NCI-H526 treated with DMSO at 0.1 percent for 48 hours (cell line): Measurements from ENCODE around the gene LRRC32.

Experiments
- DNase-seq: peaks from one replicate; lab custom pipeline; 2025; lab: John Stamatoyannopoulos, UW

The LRRC32 gene

DNA sequence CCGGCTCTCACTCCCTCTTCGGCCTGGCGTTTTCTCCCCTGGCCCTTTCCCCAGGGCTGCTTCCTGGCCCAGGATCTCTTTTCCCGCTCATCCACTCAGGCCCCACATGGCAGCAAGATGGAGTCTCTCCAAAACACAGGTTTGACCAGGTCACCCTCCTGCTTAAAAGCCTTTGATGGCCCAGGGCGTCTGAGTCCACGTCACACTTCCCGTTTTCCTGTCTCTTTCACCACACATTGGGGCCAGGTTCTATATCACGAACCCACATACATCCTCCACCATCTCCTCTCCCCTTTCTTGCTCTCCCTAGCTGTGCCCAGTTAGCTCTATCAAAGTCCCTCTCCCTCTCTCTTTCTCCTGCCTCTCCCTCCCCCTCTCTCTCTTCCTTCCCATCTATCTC, 7.8 kb upstream of the LRRC32 start:
- no peak for DNase-seq

DNA sequence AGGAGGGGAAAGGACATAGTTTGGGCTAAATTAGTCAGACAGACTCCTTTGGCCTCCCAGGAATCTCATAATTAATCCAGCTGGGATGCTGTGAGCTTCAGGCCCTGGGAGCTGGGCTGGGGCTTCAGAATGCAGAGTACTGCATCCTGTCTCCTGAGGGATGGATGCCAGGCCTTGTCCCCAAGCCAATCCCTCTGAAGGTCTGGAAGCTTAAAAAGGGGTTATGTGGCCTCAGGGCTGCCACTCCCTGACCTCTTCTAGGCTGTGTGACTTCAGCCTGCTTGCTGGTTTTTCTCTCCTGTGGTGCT, 6.9 kb upstream of the LRRC32 start:
- DNase-seq: no peak

DNA sequence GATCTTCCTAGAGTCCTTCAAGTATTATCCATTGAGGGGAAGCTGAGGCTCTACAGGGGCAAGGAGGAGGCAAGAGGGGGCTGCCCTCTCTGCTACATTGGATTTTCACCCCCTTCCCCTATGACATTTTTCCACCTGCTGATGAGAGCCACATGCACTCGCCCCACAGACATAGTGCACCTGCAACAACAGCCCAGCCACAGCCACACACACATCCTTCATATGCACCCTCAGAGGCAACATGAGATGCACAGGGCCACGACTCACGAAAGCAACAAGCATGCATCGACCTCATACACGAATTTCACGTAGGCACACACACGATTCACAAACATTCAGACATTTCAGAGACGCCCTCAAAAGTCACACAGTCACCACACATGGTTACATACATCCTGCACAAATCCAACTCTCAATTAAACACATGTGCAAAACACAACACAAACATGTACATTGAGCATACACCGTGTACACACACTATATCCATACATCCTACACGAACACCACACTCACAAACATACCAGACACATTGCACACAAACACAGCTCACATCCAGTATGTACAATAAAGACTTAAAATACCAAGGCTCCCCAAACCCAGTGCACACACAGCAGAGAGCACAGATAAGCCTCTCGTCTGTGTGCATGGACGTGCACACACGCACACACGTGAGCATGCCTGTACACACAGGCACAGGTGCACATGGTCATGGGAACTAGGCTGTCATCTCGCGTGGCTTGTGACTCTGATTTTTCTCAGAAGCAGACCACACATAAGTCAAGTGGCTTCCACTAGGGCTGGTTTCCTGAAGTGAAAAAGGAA, 6.3 kb upstream of the LRRC32 start:
- DNase-seq: no peak

DNA sequence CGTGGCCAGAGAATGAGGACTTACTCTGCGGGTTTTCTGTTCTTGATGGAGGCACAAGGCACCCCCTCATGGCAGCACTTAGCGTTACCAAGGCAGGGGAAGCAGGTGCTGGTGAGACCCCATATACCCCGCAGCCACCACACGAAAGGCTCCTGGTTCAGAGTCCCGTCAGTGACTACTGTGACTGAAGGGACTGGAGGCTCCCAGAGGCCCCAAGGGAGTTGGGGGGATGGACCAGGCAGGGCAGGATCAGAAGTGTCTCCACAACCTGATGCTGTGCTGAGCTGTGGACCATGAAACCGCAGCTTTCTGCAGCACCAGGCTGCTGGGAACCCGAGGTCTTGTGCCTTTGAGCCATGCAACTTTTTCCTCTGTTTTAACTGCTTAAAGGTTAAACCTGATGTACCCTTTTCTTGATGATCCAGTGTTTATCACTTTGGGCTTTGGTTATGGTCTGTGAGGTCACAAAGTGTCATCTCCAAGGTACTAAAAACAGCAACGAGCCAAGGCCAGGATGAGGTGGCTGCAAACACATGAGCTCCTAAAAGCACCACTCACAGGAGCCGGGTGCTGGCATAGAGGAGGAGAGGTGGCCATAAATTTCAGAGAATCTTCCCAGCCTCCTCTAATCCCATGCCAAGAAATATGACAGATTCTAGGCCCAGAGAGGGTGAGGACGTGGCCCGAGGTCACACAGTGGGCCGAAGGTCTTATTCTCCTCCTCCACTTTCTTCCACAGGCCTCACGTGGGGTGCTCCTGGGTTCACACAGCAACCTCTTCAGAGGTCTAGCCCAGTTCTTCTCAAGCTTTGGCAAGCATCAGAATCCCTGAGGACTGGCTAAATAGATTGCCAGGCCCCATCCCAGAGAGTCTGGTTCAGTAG, 4.2 kb upstream of the LRRC32 start:
- peak; percentile 27 for DNase-seq

DNA sequence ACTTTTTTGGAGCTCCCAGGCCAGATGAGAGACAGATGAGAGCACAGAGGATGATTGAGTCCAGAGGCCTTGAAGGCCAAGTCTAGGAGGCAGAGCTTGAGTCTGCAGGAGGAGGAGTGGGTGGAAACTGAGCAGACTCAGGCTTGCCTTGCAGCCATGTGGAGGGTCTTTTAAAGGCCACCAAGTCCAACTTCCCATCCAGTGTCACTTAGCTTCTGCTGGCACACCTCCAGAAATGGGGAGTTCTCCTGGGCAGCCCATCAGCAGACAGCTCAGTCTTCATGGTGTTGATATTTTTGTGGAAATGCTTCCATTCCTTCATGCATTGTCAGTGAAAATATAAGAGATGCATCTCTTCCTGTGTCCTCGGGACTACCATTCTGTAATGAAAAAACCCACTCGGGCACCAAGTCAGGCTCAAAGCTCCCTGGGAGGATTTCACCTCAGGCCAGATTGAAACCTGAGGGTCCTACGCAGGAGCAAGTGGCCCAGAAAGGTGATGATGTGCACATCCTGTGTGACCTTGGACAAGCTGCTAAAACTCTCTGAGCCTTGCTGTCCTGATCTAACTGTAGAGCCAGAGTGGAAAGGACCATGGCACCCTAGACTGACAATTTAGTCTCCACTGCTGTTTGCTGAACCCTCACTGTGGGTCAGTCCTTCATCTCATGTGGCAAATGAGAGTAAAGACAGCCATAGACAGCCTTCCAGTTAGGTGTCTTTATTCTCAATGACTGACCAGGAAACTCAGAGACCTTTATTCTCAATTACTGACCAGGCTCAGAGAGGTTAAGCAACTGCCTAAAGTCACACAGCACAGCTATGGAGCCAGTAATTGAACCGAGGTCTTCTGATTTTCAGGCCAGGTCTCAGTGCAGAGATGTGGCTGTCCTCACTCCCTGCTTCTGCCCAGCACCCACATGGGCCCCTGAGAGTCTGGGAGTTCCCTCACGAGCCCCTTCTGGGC, 2.9 kb upstream of the LRRC32 start:
- no peak for DNase-seq

DNA sequence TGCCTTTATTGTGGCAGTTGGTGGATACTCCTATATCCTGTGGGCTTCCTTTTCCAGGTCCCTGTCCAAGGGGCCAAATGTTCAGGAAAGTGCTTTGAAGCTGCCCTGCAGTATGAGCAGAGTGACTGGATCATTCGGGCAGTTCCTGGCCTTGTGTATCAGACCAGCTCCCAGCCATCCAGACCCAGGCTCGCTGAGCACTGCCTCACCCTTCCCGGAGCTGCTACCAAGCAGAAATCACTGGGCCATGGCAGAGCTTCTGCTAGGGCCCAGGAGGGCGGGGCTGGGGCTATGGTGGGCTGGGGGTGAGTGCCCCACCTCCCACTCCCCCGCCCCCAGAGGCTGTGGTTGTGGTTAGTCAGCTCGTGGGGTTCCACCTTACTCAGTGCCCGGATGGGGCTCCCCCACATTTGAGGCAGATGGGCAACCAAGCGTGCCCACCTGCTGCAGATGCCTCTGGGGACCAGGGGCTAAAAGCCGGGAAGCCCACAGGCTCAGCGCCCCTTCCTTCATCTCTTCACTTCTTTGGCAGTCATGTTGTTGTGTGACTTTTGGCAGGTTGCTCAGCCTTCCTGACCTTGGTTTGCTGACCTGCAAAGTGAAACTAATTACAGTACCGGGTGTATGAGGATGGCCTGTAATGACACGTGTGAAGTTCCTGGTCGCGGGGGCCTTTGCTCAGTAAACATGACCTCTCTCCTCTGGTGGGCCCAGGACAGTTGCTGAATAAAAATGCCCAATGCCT, 2.1 kb upstream of the LRRC32 start:
- peak; percentile 8 for DNase-seq

DNA sequence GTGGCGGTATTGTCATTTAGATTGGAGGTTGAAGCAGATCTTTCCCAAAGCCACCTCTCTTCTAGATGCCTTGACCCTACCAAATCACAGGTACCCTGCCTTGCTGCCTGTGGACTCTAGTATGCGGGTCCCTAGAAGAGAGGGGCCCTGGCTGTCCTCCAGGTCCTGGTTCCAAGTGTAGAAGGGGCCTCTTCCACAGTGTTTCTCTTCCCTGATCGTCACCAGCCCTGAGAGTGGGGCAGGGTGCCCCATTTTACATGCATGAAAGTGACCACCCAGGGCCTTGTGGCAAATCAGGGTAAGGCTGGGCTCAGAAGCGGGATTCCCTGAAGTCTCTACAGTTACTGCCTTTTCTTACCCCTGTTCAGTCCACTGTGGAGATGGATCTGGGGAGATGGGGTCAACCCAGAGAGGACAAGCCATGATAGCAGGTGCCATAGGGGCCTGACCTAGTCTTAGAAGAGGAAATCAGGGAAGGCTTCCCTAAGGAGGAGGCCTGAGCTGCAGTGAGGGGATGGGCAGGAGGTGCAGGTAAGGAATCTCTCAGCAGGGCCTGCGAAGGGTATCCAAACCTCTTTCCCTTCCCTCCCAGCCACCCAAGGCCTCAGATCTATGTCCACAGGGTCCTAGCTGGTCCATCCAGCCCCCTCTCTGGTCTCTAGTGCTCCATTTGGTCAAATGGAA, 1.2 kb upstream of the LRRC32 start:
- no peak for DNase-seq

DNA sequence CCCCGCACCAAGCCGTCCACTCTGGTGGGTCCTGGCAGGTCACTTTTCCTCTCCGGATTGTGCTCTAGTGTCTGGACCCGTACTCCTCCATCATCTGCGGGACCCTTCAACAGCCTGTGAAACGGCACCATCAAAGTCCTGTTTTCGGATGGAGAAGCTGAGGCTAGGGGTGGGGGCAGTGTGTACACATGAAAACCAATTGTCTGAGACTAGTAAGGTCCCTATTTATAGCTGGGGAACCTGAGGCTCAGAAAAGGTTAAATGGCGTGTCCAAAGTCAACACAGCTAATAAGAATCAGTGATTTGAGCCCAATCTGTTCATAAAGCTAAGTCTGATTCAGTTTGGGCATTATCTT, 668 bp upstream of the LRRC32 start:
- DNase-seq: no peak

DNA sequence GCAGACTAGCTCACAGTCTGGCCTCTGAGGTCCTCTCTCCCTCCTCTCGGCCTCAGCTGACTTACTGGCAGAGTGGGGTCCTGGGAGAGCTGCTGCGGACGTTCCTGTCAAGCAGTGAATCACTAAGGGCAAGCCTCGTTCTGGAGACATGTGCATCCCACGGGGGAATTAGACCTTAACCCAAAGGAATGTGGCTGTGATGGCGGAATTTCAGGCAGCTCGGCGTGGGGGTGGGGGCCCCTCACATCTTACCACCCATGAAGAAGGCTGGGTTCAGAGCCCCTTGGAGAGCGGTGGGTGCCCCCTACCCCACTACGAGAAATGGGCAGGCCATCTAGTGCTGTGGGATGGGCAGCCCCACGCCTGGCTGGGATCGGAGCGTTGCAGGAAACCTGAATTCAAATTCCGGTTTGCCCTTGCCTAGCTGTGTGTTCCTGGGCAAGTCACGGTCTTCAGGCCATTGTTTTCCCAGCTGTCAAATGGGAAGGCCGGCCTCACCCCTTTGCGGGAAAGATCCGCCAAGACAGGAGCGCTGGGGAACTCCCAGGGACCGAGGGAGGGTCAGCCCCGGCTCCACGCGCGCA, 554 bp downstream of the LRRC32 start:
- no peak for DNase-seq

DNA sequence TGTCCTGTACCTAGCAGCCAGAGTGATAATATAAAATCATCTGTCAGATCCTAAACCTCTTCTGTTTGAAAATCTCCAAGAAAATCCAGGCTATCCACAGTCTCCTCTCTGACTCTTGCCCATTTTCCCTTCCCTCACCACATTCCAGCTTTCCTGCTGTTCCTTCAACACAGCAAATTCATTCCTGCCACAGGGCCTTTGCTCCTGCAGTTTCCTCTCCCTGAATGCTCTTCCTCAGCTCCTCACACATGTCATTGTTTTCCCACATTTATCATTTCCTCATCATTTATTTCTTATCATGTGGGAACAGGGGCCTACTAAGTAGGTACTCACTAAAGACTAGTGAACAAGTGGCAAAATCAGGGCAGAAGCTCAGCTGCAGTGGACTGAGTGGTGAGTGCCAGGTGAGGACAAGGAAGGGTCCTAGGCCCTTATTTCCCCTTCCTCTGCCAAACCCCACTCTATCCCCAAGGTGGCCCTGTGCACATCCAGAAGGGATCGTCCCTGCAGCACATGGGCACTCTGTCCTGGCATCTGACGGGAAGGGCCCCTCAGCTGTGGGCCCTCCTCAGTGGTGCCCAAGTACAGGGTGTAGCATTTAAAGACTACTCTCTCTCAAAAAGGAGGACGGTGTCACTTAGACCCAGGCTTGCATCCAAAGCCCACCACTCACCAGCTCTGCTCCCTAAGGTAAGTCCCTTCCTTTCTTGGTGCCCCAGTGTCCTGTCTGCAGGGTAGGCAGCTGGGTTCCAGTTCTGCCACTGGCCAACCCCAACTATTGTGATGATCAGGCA, 2.0 kb downstream of the LRRC32 start:
- DNase-seq: no peak

DNA sequence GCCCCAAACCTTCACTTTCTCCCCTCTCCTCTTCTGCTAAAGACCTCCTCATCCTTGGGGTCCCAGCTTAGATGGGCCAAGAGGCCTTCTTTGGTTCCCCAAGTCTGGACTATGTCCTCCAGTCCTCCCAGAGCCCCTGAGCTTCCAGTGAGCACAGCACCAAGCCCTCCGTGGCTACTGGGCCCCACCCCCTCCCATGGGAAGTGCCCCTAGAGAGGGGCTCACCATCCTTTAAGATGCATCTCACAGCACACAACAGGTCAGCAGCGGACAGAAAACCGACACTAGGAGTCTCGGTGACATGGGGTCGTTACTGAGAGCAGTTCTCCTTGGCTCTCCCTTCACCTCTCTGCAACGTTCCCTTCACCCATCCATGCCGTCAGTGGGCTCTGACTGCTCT, 2.7 kb downstream of the LRRC32 start:
- DNase-seq: no peak

DNA sequence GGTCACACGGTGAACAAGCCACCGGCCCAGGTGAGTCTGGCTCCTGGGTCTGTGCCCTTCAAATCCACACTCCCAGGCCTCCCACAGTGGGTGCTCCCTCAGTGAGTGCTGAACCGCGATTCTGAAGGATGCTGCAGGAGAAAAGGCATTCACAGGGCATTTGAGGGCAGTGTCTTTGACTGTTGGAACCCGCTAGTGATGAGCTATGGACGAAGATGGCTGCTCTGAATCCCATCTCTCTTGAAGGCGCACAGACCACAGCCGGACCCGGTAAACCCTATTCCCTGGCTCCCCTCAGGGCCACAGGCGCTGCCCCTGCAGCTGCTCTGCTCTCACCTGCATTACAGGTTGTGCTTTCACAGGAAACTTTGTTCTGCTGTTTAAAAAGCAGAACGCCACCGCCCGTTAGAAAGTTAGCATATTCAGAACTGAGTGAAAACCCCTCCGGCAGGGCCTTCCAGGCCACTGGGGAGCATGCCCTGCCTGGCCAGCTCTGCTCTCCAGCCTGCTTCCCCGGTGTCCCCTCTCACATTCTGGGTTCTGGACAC, 3.2 kb downstream of the LRRC32 start:
- DNase-seq: no peak

DNA sequence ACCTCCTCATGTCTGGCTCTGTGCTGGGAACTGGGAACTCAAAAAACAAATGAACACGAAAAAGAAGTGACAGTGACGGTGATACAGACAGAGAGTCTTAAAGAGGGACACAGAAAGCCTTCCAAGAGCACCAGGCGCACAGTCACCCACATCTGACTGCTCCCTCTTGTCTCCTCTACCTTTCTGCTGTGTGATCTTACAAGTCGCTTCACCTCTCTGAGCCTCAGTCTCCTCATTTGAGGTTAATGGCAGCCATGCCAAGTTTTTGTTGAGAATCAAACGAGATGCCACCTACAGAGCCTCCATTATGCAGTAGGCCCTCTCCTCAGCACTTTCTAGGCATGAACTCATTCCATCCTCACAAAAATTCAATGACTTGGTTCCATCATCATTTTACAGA, 3.7 kb downstream of the LRRC32 start:
- no peak for DNase-seq

DNA sequence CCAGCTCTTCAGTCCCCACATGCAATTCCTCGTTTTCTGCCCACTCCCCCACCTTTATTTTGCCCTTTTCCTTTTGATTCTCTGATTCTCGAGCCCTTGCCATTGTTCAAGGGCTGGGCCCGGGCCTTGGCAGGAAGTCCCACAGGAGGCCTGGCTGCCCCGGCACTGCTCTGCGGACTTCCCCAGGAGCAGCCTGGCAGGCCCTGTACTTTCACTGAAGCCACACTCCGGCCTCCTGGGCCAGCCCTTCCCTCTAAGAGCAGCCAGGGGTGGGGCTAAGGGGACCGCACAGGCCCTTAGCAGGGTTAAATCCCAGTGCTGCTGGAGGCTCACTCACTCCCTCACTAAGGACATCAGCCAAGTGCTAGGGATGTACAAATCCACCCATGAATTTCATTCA, 4.1 kb downstream of the LRRC32 start:
- DNase-seq: no peak

DNA sequence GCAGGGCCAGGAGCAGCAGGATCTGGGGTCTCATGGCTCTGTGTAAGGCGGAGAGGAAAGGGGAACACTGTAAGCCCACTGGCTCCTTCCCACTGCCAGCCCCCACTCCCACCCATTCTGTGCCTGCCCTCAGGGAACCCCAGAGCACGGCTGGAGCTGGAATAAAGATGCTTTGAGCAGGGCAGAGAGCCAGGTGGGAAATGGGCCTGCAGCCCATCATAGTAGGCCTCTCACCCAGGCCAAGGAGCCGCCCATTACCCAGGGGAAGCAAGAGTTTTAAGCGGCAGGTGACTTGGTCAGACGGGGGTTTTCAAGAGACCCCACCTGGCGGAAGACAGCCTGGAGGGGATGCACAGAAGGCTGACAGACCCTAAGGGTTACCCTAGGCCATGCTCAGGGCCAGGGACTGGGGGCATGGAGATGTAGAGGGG, 4.6 kb downstream of the LRRC32 start:
- DNase-seq: no peak

DNA sequence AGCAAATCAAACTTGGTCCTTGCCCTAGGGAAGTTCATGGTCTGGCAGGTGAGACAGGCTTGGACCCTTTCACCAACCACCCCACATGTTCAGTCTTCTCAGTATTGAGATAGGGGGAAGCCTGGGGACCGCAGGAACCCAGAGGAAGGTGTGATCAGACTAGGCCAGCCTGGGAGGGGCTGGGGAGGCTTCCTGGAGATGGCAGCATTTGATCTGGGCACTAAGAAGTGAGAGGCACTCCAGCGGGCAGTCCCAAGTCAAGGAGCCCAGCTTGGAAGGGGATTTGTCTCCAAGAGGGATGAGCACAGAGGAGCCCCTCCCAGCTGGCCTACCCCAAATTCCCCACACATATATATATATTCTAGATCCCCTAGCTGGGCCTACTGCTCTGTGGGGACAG, 5.4 kb downstream of the LRRC32 start:
- DNase-seq: no peak

DNA sequence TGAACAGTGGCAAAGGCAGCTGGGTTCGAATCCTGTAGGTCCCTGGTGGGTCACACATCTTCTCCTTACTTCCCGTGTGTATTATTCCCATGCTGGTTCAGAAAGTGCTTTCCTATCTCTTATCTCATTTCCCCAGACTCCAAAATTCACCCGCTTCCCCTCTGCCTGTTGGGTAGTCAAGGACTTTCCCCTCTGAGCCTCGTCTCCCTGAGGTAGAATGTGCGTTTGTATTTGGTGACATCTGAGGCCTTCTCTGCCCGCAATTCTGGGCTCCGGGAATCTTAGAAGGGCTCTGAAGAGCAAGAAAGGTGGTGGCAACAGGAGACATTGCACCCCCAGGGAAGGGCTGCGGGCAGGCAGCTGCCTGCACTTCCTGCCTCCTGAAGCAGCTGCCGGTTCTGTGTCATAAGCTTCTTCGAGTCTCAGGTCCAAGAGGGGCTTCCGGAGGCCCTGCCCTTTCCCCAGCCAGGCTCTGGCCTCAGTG, 5.9 kb downstream of the LRRC32 start:
- no peak for DNase-seq

DNA sequence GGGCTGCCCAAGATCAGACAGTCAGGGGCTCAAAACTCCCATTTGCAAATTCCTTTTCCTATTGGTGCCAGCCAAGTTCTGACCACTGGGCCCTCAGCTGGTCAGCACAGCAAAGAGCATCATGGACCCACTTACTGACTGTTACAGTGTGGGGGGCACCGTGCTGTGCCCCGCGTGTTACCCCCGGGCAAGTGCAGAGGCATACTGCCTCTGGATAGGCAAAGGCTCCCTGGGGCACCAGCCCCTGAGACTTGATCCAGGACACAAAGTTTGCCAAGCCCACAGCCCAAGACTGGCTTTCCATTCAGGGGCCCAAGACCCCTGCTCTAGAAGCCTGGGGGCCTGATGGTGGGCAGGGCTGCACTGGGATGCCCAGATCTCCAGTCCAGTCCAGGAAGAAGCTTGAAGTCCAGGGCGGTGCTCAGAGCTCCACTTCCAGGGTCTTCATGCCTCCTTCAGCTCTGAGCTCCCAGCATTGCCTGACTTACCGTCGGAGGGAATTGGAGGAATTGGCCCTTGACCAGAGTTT, 6.6 kb downstream of the LRRC32 start:
- DNase-seq: no peak

DNA sequence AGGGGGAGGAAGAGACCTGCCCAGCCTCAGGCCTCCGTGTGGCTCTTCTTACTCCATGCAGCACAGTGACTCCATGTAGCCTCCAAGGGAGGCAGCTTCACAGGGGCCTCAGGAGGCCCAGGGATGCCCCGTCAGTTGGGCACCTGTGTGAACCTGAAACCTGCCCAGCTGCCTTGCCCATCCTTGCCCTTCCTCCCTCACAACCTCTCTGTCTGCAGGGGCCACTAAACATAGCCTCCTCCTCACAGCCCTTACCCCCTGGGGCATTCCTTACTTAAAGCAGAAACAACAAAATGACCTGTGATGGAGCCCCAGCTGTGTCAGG, 7.1 kb downstream of the LRRC32 start:
- no peak for DNase-seq
